Ovary (tissue), 9 donors: ENCODE data around the gene ABCA12. TPM values are rescaled to one million over a fixed set of nuclear protein-coding genes. Genes with fewer than 3 reads are reported as not detected.

Source experiments
- DNase-seq, 5 donors: peaks; one replicate each; pipeline ENCODE4 v3.0.0-alpha.2; 2019 to 2020
- H3K27ac ChIP-seq, 2 donors: fragments of 200-600 bp; one replicate each; pipeline versions ENCODE4 v1.5.1 to v1.8.0; 2019 to 2022
- H3K27me3 ChIP-seq: fragments of 200-600 bp; one replicate; pipeline ENCODE4 v1.8.0; 2022
- H3K36me3 ChIP-seq: fragments of 200-600 bp; sonication (generic); one replicate; pipeline ENCODE4 v1.5.1; 2019
- H3K4me1 ChIP-seq: one replicate; pipeline ENCODE4 v1.8.1; 2013; ENCODE audit warnings: mild to moderate bottlenecking, moderate library complexity; ENCODE audit not compliant: insufficient read depth
- H3K4me3 ChIP-seq: fragments of 200-600 bp; sonication (generic); one replicate; pipeline ENCODE4 v1.5.1; 2017
- H3K9me3 ChIP-seq, 2 donors: fragments of 200-600 bp in 1 of 2; sonication (generic) in 1 of 2; one replicate each; pipeline versions ENCODE4 v1.5.1 to v1.8.1; 2013 to 2019; ENCODE audit warnings: mild to moderate bottlenecking in 1 of 2, moderate library complexity in 1 of 2
- CTCF ChIP-seq, 3 donors: fragments of 450-650 bp in 2 of 3; fragments of 200-600 bp in 1 of 3; IDR thresholded peaks; one replicate each; pipeline versions ENCODE4 v1.5.1 to v1.8.0; 2016 to 2022; ENCODE audit warnings: antibody characterized with exemption in 3 of 3, mild to moderate bottlenecking in 1 of 3
- EP300 ChIP-seq: sonication (generic); formaldehyde crosslinking; IDR thresholded peaks from one replicate; pipeline ENCODE4 v1.6.1; 2017; ENCODE audit warnings: antibody characterized with exemption
- POLR2A ChIP-seq: fragments of 450-650 bp; IDR thresholded peaks from one replicate; pipeline ENCODE4 v1.6.1; 2017; ENCODE audit warnings: antibody characterized with exemption, mild to moderate bottlenecking, moderate library complexity
- WGBS, 3 donors: extraction: QIAGEN DNeasy Blood & Tissue Kit in 1 of 3; methylation state at CpG; one replicate each; pipeline versions ENCODE4 v1.1.5 to v1.1.7; 2013 to 2017; 5-methylcytosine and 5-hydroxymethylcytosine counted together
- intact Hi-C, 4 donors: fragments of 100-400 bp; cut with DNase I; formaldehyde crosslinking; loops; one replicate each; pipeline versions ENCODE4 v1.11.0 to v1.15.1; 2022 to 2023
- polyA plus RNA-seq, 2 donors: library from polyadenylated mRNA; stranded (reverse); fragments of 200-250 nt in 1 of 2; fragments of 350-450 nt in 1 of 2; fragmentation: Illumina TruSeq in 1 of 2; extraction: RNeasy Lipid Tissue Mini Kit (QIAGEN cat#74804) in 1 of 2; gene quantifications; one replicate each; pipeline ENCODE4 v1.2.3, GENCODE V29; 2013 to 2014
- total RNA-seq, 7 donors: library from RNA; depleted of rRNA in 2 of 7; stranded (reverse); fragments of >200 nt in 2 of 7; fragmentation: NEBNext Ultra II Directional in 3 of 7; extraction: Animal tissue kit (Norgen Biotek cat#: 25700) in 3 of 7; gene quantifications; one replicate each; pipeline versions ENCODE4 v1.1.0 to v1.2.4, GENCODE V29; 2016 to 2023
- donor health status: DM: no; HTN: no; CAD: no; lungs with moderate emphysema.
- donor health status: DM: no; HTN: no; CAD: no.
- donor health status: Bipolar disorder and iron deficiency.
- donor health status: DM: yes; HTN: yes; CAD: no.
- donor health status: DM: no; HTN: no; CAD: no.
- donor health status: DM: yes; HTN: yes; CAD: no.

ABCA12 gene
- total and polyA plus RNA-seq, 9 donors = 0.02 to 0.25 (median 0.10) TPM; not detected in 4

- Histone ChIP-seq H3K27me3 (no peaks in the 10 kb centered on the region), H3K36me3 (no peaks in the 10 kb centered on the region), H3K4me3 (no peak overlapping the region), H3K4me1 (no peaks in the 10 kb centered on the region), H3K9me3 (no peaks in the 10 kb centered on the region), H3K27ac (no peak overlapping the region)
- no peak for DNase-seq
- intact Hi-C loops = no loop called here
- TF ChIP-seq EP300 (no peak), CTCF (IDR thresholded peaks at IDR 0.05) (no peak), POLR2A (no peak)
- 79 to 88% (median 84%) methylated on average over 3 of the region's 3 CpGs for WGBS, 3 donors
Measured at GRCh38 chr2:215019085-215019484, 119.3 kb downstream of the ABCA12 start.

GRCh38 chr2:215015421-215015820 is 123.0 kb downstream of the ABCA12 start:
- H3K27ac ChIP-seq = no peak overlapping the region
- WGBS, 3 donors = 93 to 96% (median 94%) methylated on average over 3 of the region's 3 CpGs
- DNase-seq = no peak
- H3K4me3 ChIP-seq = no peak overlapping the region
- no peaks in the 10 kb centered on the region for H3K27me3 ChIP-seq
- no peak for TF ChIP-seq CTCF (IDR thresholded peaks at IDR 0.05)
- no peaks in the 10 kb centered on the region for H3K36me3 ChIP-seq
- intact Hi-C loops = no loop called here
- no peaks in the 10 kb centered on the region for H3K9me3 ChIP-seq
- H3K4me1 ChIP-seq = no peaks in the 10 kb centered on the region

- Histone ChIP-seq H3K36me3 (no peaks in the 10 kb centered on the region), H3K27ac (no peak overlapping the region), H3K4me1 (no peaks in the 10 kb centered on the region), H3K9me3 (no peaks in the 10 kb centered on the region), H3K4me3 (no peak overlapping the region), H3K27me3 (no peaks in the 10 kb centered on the region)
- intact Hi-C loops = no loop called here
- DNase-seq = no peak
- no peak for TF ChIP-seq CTCF (IDR thresholded peaks at IDR 0.05)
- no peak for TF ChIP-seq EP300
- TF ChIP-seq POLR2A = no peak
- 60 to 63% (median 61%) methylated on average over 2 of the region's 2 CpGs for WGBS, 3 donors
Measured at GRCh38 chr2:215010390-215010789, 128.0 kb downstream of the ABCA12 start.

- Histone ChIP-seq H3K4me3 (no peak overlapping the region), H3K27ac (no peak overlapping the region), H3K36me3 (no peaks in the 10 kb centered on the region), H3K4me1 (no peaks in the 10 kb centered on the region), H3K9me3 (no peaks in the 10 kb centered on the region), H3K27me3 (no peaks in the 10 kb centered on the region)
- intact Hi-C loops = no loop called here
- 8 to 19% (median 12%) methylated on average over 4 of the region's 4 CpGs for WGBS, 3 donors
- TF ChIP-seq CTCF (IDR thresholded peaks at IDR 0.05) (no peak), EP300 (no peak), POLR2A (no peak)
- no peak for DNase-seq
Measured at GRCh38 chr2:215003001-215003400, 135.4 kb downstream of the ABCA12 start.

- no peaks in the 10 kb centered on the region for H3K36me3 ChIP-seq
- intact Hi-C loops = no loop called here
- WGBS, 3 donors = 12 to 13% (median 12%) methylated on average over 5 of the region's 5 CpGs
- no peaks in the 10 kb centered on the region for H3K9me3 ChIP-seq
- no peak overlapping the region for H3K4me3 ChIP-seq
- TF ChIP-seq CTCF (IDR thresholded peaks at IDR 0.05) = peak in 2 of 3 donors; percentile 9 to 11
- no peak for TF ChIP-seq POLR2A
- no peaks in the 10 kb centered on the region for H3K27me3 ChIP-seq
- peak in 1 of 5 donors; percentile 15 for DNase-seq
- H3K27ac ChIP-seq = no peak overlapping the region
- no peaks in the 10 kb centered on the region for H3K4me1 ChIP-seq
Measured at GRCh38 chr2:215002500-215002899, 135.9 kb downstream of the ABCA12 start.
